ENCODE results near the gene SUCLG2.
"Not testable (repeated sequence)": the region's sequence is repeated elsewhere in the genome, so short reads cannot be mapped to it uniquely, and the experiment has no call there.

GRCh38 chr3:67584608-67585007 lies 69.8 kb downstream of the SUCLG2 start:
- TF ChIP-seq ZC3H11A (IDR thresholded peaks at IDR 0.05); EHF (CRISPR knock-in tag; IDR thresholded peaks at IDR 0.05); CEBPB (IDR thresholded peaks at IDR 0.05); CTCF (IDR thresholded peaks at IDR 0.05); RAD21 (conservative IDR thresholded peaks at IDR 0.05 in 1 of 2, IDR thresholded peaks at IDR 0.05 in 1 of 2); POLR2AphosphoS2 (conservative IDR thresholded peaks at IDR 0.05; ENCODE audit: low read length); EP300 (IDR thresholded peaks at IDR 0.05); MAX (IDR thresholded peaks at IDR 0.05); TP53 (CRISPR knock-in tag; IDR thresholded peaks at IDR 0.05): not testable (repeated sequence)
- TF ChIP-seq, protein P1, sequence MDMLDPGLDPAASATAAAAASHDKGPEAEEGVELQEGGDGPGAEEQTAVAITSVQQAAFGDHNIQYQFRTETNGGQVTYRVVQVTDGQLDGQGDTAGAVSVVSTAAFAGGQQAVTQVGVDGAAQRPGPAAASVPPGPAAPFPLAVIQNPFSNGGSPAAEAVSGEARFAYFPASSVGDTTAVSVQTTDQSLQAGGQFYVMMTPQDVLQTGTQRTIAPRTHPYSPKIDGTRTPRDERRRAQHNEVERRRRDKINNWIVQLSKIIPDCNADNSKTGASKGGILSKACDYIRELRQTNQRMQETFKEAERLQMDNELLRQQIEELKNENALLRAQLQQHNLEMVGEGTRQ (IDR thresholded peaks at IDR 0.05) = not testable (repeated sequence)
